Neural cell (in vitro differentiated cells): ENCODE measurements around the gene GTPBP10. TPM values are rescaled to one million over a fixed set of nuclear protein-coding genes. Genes with fewer than 3 reads are reported as not detected.

Source experiments
- H2AFZ ChIP-seq: fragments of 200-600, 300-800 bp; sonication (generic), shearing (Covaris generic); 2 replicates; pipeline ENCODE4 v1.6.0; 2014; ENCODE audit warnings: low read depth, mild to moderate bottlenecking, antibody characterized with exemption, low read length, moderate library complexity
- H3F3A ChIP-seq: fragments of 200-600 bp; shearing (Covaris generic); 2 replicates; pipeline ENCODE4 v1.6.1; 2016; ENCODE audit warnings: mild to moderate bottlenecking, moderate library complexity, mixed read lengths, antibody characterized with exemption, low read length; ENCODE audit not compliant: insufficient read depth, poor library complexity, severe bottlenecking
- H3K27ac ChIP-seq: fragments of 200-600, 300-800 bp; sonication (generic), shearing (Covaris generic); 2 replicates; pipeline ENCODE4 v1.5.1; 2014; ENCODE audit warnings: mild to moderate bottlenecking, low read length, moderate library complexity
- H3K27me3 ChIP-seq: fragments of 300-800, 200-600 bp; sonication (generic), shearing (Covaris generic); 2 replicates; pipeline ENCODE4 v1.6.0; 2014; ENCODE audit warnings: mild to moderate bottlenecking, low read depth, low read length, moderate library complexity; ENCODE audit not compliant: insufficient read depth
- H3K36me3 ChIP-seq: fragments of 300-800, 200-600 bp; sonication (generic), shearing (Covaris generic); 2 replicates; pipeline ENCODE4 v1.5.1; 2014; ENCODE audit warnings: mild to moderate bottlenecking, antibody characterized with exemption, low read length, moderate library complexity; ENCODE audit not compliant: insufficient read depth
- H3K4me2 ChIP-seq: fragments of 300-800, 200-600 bp; sonication (generic), shearing (Covaris generic); 2 replicates; pipeline ENCODE4 v1.6.0; 2014; ENCODE audit warnings: mild to moderate bottlenecking, low read length
- H3K4me3 ChIP-seq: fragments of 300-800, 200-600 bp; sonication (generic), shearing (Covaris generic); 2 replicates; pipeline ENCODE4 v1.5.1; 2014; ENCODE audit warnings: mild to moderate bottlenecking, low read length, moderate library complexity
- H3K79me2 ChIP-seq: fragments of 200-600 bp; shearing (Covaris generic); replicated peaks from 2 replicates; pipeline ENCODE4 v1.6.0; 2014; ENCODE audit warnings: mild to moderate bottlenecking, low read length, moderate library complexity; ENCODE audit not compliant: insufficient read depth
- H3K9ac ChIP-seq: fragments of 300-800, 200-600 bp; sonication (generic), shearing (Covaris generic); 2 replicates; pipeline ENCODE4 v1.6.1; 2016; ENCODE audit warnings: mild to moderate bottlenecking, low read length, mixed read lengths
- H3K9me2 ChIP-seq: fragments of 200-600 bp; shearing (Covaris generic); 2 replicates; pipeline ENCODE4 v1.6.1; 2016; ENCODE audit warnings: mild to moderate bottlenecking, low read length, mixed read lengths; ENCODE audit not compliant: insufficient read depth
- H3K9me3 ChIP-seq: fragments of 200-600, 300-800 bp; sonication (generic), shearing (Covaris generic); 2 replicates; pipeline ENCODE4 v1.6.1; 2016; ENCODE audit warnings: mild to moderate bottlenecking, mixed run types, low read length, moderate library complexity, mixed read lengths
- H4K20me1 ChIP-seq: fragments of 200-600 bp; shearing (Covaris generic); 2 replicates; pipeline ENCODE4 v1.6.1; 2016; ENCODE audit warnings: mild to moderate bottlenecking, mixed run types; ENCODE audit not compliant: insufficient read depth
- EP300 ChIP-seq: fragments of 450-650 bp; conservative IDR thresholded peaks from 2 replicates; pipeline ENCODE4 v1.6.1; 2014; ENCODE audit warnings: antibody characterized with exemption, mild to moderate bottlenecking, moderate library complexity; ENCODE audit not compliant: poor library complexity, severe bottlenecking
- EZH2 ChIP-seq: fragments of 200-600, 300-800 bp; shearing (Covaris generic), sonication (generic); IDR thresholded peaks from 2 replicates; pipeline ENCODE4 v1.6.1; 2014; ENCODE audit warnings: antibody characterized with exemption, low read length, borderline replicate concordance, mild to moderate bottlenecking; ENCODE audit not compliant: insufficient read depth, poor library complexity, severe bottlenecking
- MXI1 ChIP-seq: fragments of 450-650 bp; conservative IDR thresholded peaks from 2 replicates; pipeline ENCODE4 v1.6.1; 2014; ENCODE audit warnings: antibody characterized with exemption, mild to moderate bottlenecking; ENCODE audit not compliant: poor library complexity, severe bottlenecking
- POLR2AphosphoS5 ChIP-seq: IDR thresholded peaks from 2 replicates; pipeline ENCODE4 v1.6.1; 2012
- RAD21 ChIP-seq: fragments of 450-650 bp; conservative IDR thresholded peaks from 2 replicates; pipeline ENCODE4 v1.6.1; 2014; ENCODE audit warnings: antibody characterized with exemption, mild to moderate bottlenecking, moderate library complexity
- SMC3 ChIP-seq: fragments of 450-650 bp; conservative IDR thresholded peaks from 2 replicates; pipeline ENCODE4 v1.6.1; 2014; ENCODE audit warnings: antibody characterized with exemption, mild to moderate bottlenecking, moderate library complexity; ENCODE audit not compliant: poor library complexity
- TAF1 ChIP-seq: IDR thresholded peaks from 2 replicates; pipeline ENCODE4 v1.6.1; 2012; ENCODE audit warnings: low read depth
- polyA plus RNA-seq: library from polyadenylated mRNA; depleted of rRNA; stranded (reverse); fragments of >200 nt; gene quantifications from 2 replicates; pipeline ENCODE4 v1.2.3, GENCODE V29; 2014
- TF ChIP-seq, protein P1 (sequence below): IDR thresholded peaks from 2 replicates; pipeline ENCODE4 v1.6.1; 2012; ENCODE audit warnings: borderline replicate concordance
- TF ChIP-seq, protein P2 (sequence below): fragments of 450-650 bp; IDR thresholded peaks from 2 replicates; pipeline ENCODE4 v1.5.1; 2014; ENCODE audit warnings: antibody characterized with exemption, mild to moderate bottlenecking, moderate library complexity; ENCODE audit not compliant: poor library complexity, severe bottlenecking

GTPBP10 gene
- polyA plus RNA-seq, 1 donor from 2014 or later: 22.8 TPM

DNA sequence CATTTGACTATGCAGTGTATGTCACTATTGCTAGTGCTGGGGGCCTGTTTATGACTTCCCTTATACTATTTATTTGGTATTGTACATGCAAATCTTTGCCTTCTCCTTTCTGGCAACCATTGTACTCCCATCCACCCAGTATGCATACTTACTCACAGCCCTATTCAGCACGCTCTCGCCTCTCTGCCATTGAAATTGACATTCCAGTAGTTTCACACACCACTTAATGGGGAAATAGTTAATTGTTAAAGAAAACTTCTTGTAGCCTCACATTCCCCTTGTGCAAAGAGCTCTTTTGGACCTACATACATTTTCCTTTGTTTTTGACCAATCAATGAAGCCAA is 66.6 kb downstream of the GTPBP10 start:
- Histone ChIP-seq H3K27me3 (no peaks in the 10 kb centered on the region), H4K20me1 (no peaks in the 10 kb centered on the region), H3K4me3 (no peak overlapping the region), H3K9me2 (no peaks in the 10 kb centered on the region), H3K27ac (no peak overlapping the region), H3K9me3 (no peaks in the 10 kb centered on the region), H3K36me3 (peaks cover 14% of the 10 kb centered on the region), H3F3A (no peaks in the 10 kb centered on the region), H3K9ac (no peak overlapping the region), H3K79me2 (peaks cover 12% of the 10 kb centered on the region), H3K4me2 (no peak overlapping the region), H2AFZ (no peak overlapping the region)
- TF ChIP-seq EP300: no peak
- no peak for TF ChIP-seq TAF1
- TF ChIP-seq RAD21: no peak
- TF ChIP-seq SMC3: no peak
- TF ChIP-seq, protein P1, sequence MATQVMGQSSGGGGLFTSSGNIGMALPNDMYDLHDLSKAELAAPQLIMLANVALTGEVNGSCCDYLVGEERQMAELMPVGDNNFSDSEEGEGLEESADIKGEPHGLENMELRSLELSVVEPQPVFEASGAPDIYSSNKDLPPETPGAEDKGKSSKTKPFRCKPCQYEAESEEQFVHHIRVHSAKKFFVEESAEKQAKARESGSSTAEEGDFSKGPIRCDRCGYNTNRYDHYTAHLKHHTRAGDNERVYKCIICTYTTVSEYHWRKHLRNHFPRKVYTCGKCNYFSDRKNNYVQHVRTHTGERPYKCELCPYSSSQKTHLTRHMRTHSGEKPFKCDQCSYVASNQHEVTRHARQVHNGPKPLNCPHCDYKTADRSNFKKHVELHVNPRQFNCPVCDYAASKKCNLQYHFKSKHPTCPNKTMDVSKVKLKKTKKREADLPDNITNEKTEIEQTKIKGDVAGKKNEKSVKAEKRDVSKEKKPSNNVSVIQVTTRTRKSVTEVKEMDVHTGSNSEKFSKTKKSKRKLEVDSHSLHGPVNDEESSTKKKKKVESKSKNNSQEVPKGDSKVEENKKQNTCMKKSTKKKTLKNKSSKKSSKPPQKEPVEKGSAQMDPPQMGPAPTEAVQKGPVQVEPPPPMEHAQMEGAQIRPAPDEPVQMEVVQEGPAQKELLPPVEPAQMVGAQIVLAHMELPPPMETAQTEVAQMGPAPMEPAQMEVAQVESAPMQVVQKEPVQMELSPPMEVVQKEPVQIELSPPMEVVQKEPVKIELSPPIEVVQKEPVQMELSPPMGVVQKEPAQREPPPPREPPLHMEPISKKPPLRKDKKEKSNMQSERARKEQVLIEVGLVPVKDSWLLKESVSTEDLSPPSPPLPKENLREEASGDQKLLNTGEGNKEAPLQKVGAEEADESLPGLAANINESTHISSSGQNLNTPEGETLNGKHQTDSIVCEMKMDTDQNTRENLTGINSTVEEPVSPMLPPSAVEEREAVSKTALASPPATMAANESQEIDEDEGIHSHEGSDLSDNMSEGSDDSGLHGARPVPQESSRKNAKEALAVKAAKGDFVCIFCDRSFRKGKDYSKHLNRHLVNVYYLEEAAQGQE: no peak
- no peak for TF ChIP-seq EZH2
- no peak for TF ChIP-seq POLR2AphosphoS5
- TF ChIP-seq MXI1: no peak
- TF ChIP-seq, protein P2, sequence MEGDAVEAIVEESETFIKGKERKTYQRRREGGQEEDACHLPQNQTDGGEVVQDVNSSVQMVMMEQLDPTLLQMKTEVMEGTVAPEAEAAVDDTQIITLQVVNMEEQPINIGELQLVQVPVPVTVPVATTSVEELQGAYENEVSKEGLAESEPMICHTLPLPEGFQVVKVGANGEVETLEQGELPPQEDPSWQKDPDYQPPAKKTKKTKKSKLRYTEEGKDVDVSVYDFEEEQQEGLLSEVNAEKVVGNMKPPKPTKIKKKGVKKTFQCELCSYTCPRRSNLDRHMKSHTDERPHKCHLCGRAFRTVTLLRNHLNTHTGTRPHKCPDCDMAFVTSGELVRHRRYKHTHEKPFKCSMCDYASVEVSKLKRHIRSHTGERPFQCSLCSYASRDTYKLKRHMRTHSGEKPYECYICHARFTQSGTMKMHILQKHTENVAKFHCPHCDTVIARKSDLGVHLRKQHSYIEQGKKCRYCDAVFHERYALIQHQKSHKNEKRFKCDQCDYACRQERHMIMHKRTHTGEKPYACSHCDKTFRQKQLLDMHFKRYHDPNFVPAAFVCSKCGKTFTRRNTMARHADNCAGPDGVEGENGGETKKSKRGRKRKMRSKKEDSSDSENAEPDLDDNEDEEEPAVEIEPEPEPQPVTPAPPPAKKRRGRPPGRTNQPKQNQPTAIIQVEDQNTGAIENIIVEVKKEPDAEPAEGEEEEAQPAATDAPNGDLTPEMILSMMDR: no peak

DNA sequence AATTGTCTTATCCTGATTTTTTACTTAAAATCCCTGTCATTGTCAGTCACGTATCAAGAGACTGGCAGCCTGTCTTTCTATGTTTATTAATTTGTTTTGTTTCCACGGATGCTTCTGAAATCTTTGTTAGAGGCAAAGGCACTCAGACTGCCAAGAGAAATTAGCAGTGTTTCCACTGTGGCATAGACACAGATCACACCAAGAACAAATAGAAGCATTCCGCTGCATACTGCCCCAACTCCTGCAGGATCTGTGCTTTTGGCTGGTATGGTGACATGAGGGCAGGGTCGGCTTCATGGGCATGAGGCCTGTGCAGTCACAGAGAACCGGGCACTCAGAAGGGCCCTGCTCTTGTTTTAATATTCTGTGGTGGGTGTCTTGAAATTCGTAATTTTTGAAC is 75.1 kb downstream of the GTPBP10 start:
- TF ChIP-seq, protein P2: no peak
- TF ChIP-seq, protein P1: no peak
- TF ChIP-seq POLR2AphosphoS5 (no peak), RAD21 (no peak), MXI1 (no peak), EZH2 (no peak), TAF1 (no peak), SMC3 (no peak), EP300 (no peak)
- Histone ChIP-seq H3K4me2 (no peak overlapping the region), H3K79me2 (no peaks in the 10 kb centered on the region), H2AFZ (no peak overlapping the region), H3K9me2 (no peaks in the 10 kb centered on the region), H3K36me3 (no peaks in the 10 kb centered on the region), H3K9me3 (no peaks in the 10 kb centered on the region), H3K27me3 (no peaks in the 10 kb centered on the region), H3F3A (no peaks in the 10 kb centered on the region), H3K27ac (no peak overlapping the region), H3K9ac (no peak overlapping the region), H4K20me1 (no peaks in the 10 kb centered on the region), H3K4me3 (no peak overlapping the region)
